ENCODE measurements around the gene C1QB.

DNA sequence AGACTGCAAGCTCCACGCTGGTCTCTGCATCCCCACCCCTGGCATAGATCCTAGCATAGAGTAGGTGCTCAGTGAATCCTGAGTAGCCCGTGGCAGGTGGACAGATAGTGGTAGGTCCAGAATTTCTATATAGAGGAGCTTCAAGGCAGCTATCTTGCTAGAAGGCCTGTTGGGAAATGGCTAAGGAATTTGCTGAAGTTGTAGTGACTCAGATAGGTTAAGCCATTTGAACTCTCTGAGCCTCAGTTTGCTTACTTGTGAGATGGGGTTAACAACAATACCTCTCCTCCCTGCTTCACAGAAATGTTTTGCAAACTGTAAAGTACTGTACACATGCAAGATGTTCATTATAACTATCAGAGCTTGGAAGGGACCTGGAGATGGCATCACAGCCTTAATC, 34.2 kb downstream of the C1QB start:
- TF ChIP-seq, protein P1, sequence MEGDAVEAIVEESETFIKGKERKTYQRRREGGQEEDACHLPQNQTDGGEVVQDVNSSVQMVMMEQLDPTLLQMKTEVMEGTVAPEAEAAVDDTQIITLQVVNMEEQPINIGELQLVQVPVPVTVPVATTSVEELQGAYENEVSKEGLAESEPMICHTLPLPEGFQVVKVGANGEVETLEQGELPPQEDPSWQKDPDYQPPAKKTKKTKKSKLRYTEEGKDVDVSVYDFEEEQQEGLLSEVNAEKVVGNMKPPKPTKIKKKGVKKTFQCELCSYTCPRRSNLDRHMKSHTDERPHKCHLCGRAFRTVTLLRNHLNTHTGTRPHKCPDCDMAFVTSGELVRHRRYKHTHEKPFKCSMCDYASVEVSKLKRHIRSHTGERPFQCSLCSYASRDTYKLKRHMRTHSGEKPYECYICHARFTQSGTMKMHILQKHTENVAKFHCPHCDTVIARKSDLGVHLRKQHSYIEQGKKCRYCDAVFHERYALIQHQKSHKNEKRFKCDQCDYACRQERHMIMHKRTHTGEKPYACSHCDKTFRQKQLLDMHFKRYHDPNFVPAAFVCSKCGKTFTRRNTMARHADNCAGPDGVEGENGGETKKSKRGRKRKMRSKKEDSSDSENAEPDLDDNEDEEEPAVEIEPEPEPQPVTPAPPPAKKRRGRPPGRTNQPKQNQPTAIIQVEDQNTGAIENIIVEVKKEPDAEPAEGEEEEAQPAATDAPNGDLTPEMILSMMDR (optimal IDR thresholded peaks at IDR 0.05 in 1 of 3, IDR thresholded peaks at IDR 0.05 in 1 of 3, conservative IDR thresholded peaks at IDR 0.05 in 1 of 3; ENCODE audit: extremely low read depth in 1 of 3, insufficient read depth in 2 of 3, low read length in 3 of 3), result no peak
- TF ChIP-seq EZH2 (IDR thresholded peaks at IDR 0.05; ENCODE audit: low read length), result no peak

Data from keratinocyte (primary cell).